ENCODE measurements around the gene USP48. TPM values are rescaled to one million over a fixed set of nuclear protein-coding genes. Genes with fewer than 3 reads are reported as not detected.
A peak's percentile ranks its signal among the peaks of the same experiment; 100 is the strongest.

The USP48 gene
- total RNA-seq, 2 experiments from 2014 or later = 73.3 to 76.0 TPM

DNA sequence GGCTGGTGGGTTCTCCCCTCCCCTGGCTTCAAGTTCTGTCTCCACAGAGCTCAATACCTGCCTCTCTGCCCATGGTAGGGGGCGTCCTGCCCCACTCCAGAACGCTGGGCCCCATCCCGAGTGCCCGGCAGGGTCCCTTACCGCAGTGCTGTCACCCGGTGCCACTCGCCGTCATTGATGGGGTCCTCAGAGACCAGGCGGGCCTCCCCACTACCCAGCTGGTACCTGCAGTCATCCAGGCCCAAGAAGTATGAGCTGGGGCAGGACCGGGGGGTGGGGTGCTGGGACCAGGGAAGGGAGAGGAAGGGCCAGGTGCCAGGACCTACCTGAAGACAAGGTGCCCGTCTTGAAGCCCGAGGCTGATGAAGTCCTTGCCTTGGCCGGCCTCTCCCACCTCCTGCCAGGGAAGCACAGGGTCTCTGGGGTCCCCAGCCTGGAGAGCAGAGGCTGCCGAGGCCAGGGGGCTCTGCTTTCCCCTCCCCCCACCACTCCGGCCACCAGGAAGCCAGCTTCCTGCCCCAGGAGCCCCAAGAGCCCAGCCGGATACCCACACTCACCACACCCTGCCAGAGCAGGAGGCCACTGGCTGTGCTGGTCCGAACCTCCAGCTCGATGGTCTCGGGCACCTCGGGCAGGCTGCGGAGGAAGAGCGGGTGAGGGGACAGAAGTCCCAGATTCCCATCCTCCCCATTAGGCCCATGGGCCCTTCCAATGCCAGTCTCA is 41.2 kb upstream of the USP48 start:
- H3K27ac Mint-ChIP-seq = no peak overlapping the region
- H3K9me3 Mint-ChIP-seq = no peaks in the 10 kb centered on the region
- no peaks in the 10 kb centered on the region for H3K4me1 Mint-ChIP-seq (ENCODE audit: low read depth)
- TF ChIP-seq, protein P1, sequence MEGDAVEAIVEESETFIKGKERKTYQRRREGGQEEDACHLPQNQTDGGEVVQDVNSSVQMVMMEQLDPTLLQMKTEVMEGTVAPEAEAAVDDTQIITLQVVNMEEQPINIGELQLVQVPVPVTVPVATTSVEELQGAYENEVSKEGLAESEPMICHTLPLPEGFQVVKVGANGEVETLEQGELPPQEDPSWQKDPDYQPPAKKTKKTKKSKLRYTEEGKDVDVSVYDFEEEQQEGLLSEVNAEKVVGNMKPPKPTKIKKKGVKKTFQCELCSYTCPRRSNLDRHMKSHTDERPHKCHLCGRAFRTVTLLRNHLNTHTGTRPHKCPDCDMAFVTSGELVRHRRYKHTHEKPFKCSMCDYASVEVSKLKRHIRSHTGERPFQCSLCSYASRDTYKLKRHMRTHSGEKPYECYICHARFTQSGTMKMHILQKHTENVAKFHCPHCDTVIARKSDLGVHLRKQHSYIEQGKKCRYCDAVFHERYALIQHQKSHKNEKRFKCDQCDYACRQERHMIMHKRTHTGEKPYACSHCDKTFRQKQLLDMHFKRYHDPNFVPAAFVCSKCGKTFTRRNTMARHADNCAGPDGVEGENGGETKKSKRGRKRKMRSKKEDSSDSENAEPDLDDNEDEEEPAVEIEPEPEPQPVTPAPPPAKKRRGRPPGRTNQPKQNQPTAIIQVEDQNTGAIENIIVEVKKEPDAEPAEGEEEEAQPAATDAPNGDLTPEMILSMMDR (IDR thresholded peaks at IDR 0.05) = no peak
- ChIA-PET CTCF (no interaction called here), POLR2A (no interaction called here)
- Histone ChIP-seq H3K4me1 (ENCODE audit: insufficient read depth, low read length) (no peaks in the 10 kb centered on the region), H3K9me3 (ENCODE audit: control insufficient read depth in 1 of 2, insufficient read depth in 1 of 2, low read length in 2 of 2) (no peaks in the 10 kb centered on the region), H3K36me3 (ENCODE audit: insufficient read depth, low read length) (no peaks in the 10 kb centered on the region), H3K27me3 (ENCODE audit: control insufficient read depth in 1 of 2, insufficient read depth in 2 of 2, low read length in 2 of 2) (no peaks in the 10 kb centered on the region), H3K4me3 (ENCODE audit: low read length) (no peak overlapping the region), H3K27ac (ENCODE audit: low read depth in 1 of 2, low read length in 2 of 2) (no peak overlapping the region)
- DNase-seq (no peak), ATAC-seq (ENCODE audit: poor library complexity) (no peak)
- intact Hi-C loops (cut with DNase I, micrococcal nuclease) = no loop called here
- no peak overlapping the region for H3K4me3 Mint-ChIP-seq
- H3K27me3 Mint-ChIP-seq = no peaks in the 10 kb centered on the region
- H3K36me3 Mint-ChIP-seq (ENCODE audit: low read depth) = no peaks in the 10 kb centered on the region

DNA sequence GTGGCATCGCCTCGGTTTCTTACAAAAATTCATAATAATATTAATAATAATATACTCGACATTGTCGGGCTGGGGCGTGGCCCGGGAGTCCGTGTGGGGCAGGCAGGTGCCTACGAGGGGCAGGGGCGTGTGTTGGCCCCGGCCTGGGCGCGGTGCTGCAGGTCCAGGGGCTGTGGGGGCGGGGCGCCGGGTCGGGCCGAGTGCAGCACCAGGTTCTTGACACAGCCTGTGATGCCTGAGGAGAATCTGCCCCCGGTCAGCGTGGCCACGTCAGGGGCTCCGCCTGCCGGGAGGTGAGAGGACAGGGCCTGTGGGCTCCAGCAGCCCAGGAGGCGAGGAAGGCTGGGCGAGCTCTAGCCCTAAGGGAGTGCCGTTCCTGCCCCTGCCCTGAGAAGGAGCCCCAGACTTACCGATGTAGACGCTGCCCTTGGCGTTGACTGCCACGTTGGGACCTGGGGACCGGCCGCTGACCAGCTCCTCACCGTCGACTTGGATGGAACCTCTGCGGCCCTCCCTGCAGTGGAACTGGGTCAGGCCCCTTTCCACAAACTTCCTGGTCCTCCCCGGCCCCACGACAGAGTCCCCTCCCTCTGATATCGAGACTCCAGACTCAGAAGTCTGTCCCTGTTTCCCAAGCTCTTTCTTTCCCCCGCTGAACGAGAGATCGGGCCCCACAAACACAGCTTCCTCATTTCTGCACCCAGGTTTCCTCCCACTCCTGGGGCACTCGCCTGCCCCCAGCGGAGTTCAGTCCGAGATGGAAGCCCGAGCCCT is 40.4 kb upstream of the USP48 start:
- CTCF ChIA-PET = no interaction called here
- no peak overlapping the region for H3K27ac ChIP-seq (ENCODE audit: low read depth in 1 of 2, low read length in 2 of 2)
- H3K4me1 ChIP-seq (ENCODE audit: insufficient read depth, low read length) = no peaks in the 10 kb centered on the region
- Mint-ChIP-seq H3K4me3 (no peak overlapping the region), H3K27ac (no peak overlapping the region), H3K9me3 (no peaks in the 10 kb centered on the region), H3K27me3 (no peaks in the 10 kb centered on the region), H3K36me3 (ENCODE audit: low read depth) (no peaks in the 10 kb centered on the region), H3K4me1 (ENCODE audit: low read depth) (peaks cover 3% of the 10 kb centered on the region)
- intact Hi-C loops (cut with DNase I, micrococcal nuclease) = no loop called here
- no peaks in the 10 kb centered on the region for H3K36me3 ChIP-seq (ENCODE audit: insufficient read depth, low read length)
- H3K9me3 ChIP-seq (ENCODE audit: control insufficient read depth in 1 of 2, insufficient read depth in 1 of 2, low read length in 2 of 2) = no peaks in the 10 kb centered on the region
- no peak overlapping the region for H3K4me3 ChIP-seq (ENCODE audit: low read length)
- H3K27me3 ChIP-seq (ENCODE audit: control insufficient read depth in 1 of 2, insufficient read depth in 2 of 2, low read length in 2 of 2) = no peaks in the 10 kb centered on the region
- DNase-seq = peak in 1 of 14 experiments; percentile 19
- POLR2A ChIA-PET = no interaction called here
- no peak for ATAC-seq (ENCODE audit: poor library complexity)
- TF ChIP-seq, protein P1 (IDR thresholded peaks at IDR 0.05) = no peak

DNA sequence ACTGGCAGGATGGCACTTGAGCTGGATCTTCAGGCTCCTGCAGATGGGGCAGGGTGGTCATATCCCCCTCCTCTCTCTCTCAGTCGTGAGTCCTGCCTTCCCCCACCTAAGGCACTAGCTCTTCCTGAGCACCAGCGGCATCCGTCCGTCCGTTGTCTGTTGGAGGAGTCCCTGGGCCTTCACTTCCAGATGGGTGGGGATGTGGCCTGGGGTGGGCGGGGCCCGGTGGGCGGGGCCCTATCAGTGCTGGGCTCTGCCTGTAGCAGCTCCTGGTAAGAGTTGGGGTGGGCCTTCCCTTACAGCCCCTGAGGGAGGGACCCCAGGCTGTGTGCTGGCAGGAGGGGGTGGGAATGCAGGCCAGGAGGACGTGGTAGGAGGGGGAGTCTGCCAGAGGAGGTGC is 39.4 kb upstream of the USP48 start:
- H3K36me3 ChIP-seq (ENCODE audit: insufficient read depth, low read length) = no peaks in the 10 kb centered on the region
- H3K4me1 Mint-ChIP-seq (ENCODE audit: low read depth) = peaks cover 5% of the 10 kb centered on the region
- H3K4me1 ChIP-seq (ENCODE audit: insufficient read depth, low read length) = no peaks in the 10 kb centered on the region
- H3K4me3 Mint-ChIP-seq = no peak overlapping the region
- DNase-seq = peak in 1 of 14 experiments; percentile 14
- no peaks in the 10 kb centered on the region for H3K36me3 Mint-ChIP-seq (ENCODE audit: low read depth)
- TF ChIP-seq, protein P1 (IDR thresholded peaks at IDR 0.05) = no peak
- intact Hi-C loops (cut with DNase I, micrococcal nuclease) = no loop called here
- no peak overlapping the region for H3K4me3 ChIP-seq (ENCODE audit: low read length)
- no peaks in the 10 kb centered on the region for H3K27me3 ChIP-seq (ENCODE audit: control insufficient read depth in 1 of 2, insufficient read depth in 2 of 2, low read length in 2 of 2)
- ChIA-PET CTCF (no interaction called here), POLR2A (no interaction called here)
- no peaks in the 10 kb centered on the region for H3K27me3 Mint-ChIP-seq
- H3K27ac Mint-ChIP-seq = no peak overlapping the region
- H3K9me3 ChIP-seq (ENCODE audit: control insufficient read depth in 1 of 2, insufficient read depth in 1 of 2, low read length in 2 of 2) = no peaks in the 10 kb centered on the region
- no peak overlapping the region for H3K27ac ChIP-seq (ENCODE audit: low read depth in 1 of 2, low read length in 2 of 2)
- ATAC-seq (ENCODE audit: poor library complexity) = no peak
- no peaks in the 10 kb centered on the region for H3K9me3 Mint-ChIP-seq

Data from CD4-positive, alpha-beta T cell (primary cell).